Measurements from ENCODE around the gene CACHD1.

Gene CACHD1

DNA sequence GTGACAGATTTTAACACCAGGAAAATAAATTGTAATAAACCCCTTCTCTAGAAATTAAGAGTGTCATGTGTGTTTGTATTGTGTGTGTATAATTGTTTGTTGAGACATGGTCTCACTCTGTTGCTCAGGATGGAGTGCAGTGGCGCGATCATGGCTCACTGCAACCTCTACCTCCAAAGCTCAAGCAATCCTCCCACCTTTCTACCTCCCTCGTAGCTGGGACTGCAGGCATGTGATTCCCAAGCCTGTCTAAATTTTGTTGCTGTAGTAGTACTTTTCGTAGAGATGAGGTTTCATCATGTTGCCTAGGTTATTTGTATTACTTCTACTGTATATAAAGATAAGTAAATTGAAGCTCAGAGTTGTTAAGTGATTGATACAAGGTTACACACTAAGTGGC is 206.5 kb downstream of the CACHD1 start:
- Histone ChIP-seq H3K9me3 (ENCODE audit: control insufficient read depth, insufficient read depth, low read length) (no peaks in the 10 kb centered on the region), H3K27me3 (ENCODE audit: control insufficient read depth, insufficient read depth, low read length) (no peaks in the 10 kb centered on the region), H3K36me3 (ENCODE audit: control insufficient read depth, insufficient read depth, low read length) (peaks cover 27% of the 10 kb centered on the region), H3K4me3 (ENCODE audit: low read length) (no peak overlapping the region), H3K27ac (ENCODE audit: low read length) (no peak overlapping the region), H3K4me1 (ENCODE audit: control insufficient read depth, insufficient read depth, low read length) (no peaks in the 10 kb centered on the region)
- DNase-seq (ENCODE audit: low read depth, low spot score), result no peak
- no CpG with 5 or more reads among the region's 4 CpGs for whole genome bisulfite sequencing (ENCODE audit: insufficient coverage, insufficient read length)

DNA sequence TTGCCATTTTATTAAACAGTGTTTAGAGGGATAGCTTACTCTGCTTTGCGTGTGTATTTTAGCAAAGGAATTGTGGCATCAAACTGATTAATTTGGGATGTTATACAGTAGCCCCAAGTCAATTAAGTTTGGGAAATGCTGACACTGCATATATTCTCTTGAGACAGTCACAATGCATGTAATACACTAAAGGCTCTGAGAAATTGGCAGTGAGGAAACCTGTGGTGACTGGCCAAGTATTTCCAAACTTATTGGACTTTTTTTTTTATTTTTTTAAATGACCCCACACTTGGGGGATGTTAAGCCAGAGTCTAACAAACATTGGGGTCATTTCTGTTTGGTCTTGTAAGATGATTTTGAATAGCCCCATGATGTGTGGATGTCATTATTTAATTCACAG is 207.6 kb downstream of the CACHD1 start:
- DNase-seq (ENCODE audit: low read depth, low spot score), result no peak
- H3K27ac ChIP-seq (ENCODE audit: low read length), result no peak overlapping the region

GRCh38 chr1:64678366-64678765 is 208.4 kb downstream of the CACHD1 start:
- no CpG with 5 or more reads among the region's 3 CpGs for WGBS (ENCODE audit: insufficient coverage, insufficient read length)
- H3K36me3 ChIP-seq (ENCODE audit: control insufficient read depth, insufficient read depth, low read length), result peaks cover 32% of the 10 kb centered on the region

More for the DNA sequence above, 207.6 kb downstream of the CACHD1 start:
- Histone ChIP-seq H3K9me3 (ENCODE audit: control insufficient read depth, insufficient read depth, low read length) (no peaks in the 10 kb centered on the region), H3K27me3 (ENCODE audit: control insufficient read depth, insufficient read depth, low read length) (no peaks in the 10 kb centered on the region), H3K4me3 (ENCODE audit: low read length) (no peak overlapping the region), H3K36me3 (ENCODE audit: control insufficient read depth, insufficient read depth, low read length) (peaks cover 35% of the 10 kb centered on the region), H3K4me1 (ENCODE audit: control insufficient read depth, insufficient read depth, low read length) (no peaks in the 10 kb centered on the region)
- WGBS (ENCODE audit: insufficient coverage, insufficient read length), result no CpG with 5 or more reads among the region's 1 CpG

GRCh38 chr1:64679177-64679576 is 209.2 kb downstream of the CACHD1 start:
- Histone ChIP-seq H3K27ac (ENCODE audit: low read length) (no peak overlapping the region), H3K4me1 (ENCODE audit: control insufficient read depth, insufficient read depth, low read length) (no peaks in the 10 kb centered on the region), H3K27me3 (ENCODE audit: control insufficient read depth, insufficient read depth, low read length) (no peaks in the 10 kb centered on the region), H3K36me3 (ENCODE audit: control insufficient read depth, insufficient read depth, low read length) (peaks cover 32% of the 10 kb centered on the region), H3K4me3 (ENCODE audit: low read length) (no peak overlapping the region), H3K9me3 (ENCODE audit: control insufficient read depth, insufficient read depth, low read length) (no peaks in the 10 kb centered on the region)
- 100% methylated on average over 1 of the region's 6 CpGs for WGBS (ENCODE audit: insufficient coverage, insufficient read length)
- no peak for DNase-seq (ENCODE audit: low read depth, low spot score)

More at GRCh38 chr1:64678366-64678765, 208.4 kb downstream of the CACHD1 start:
- no peak for DNase-seq (ENCODE audit: low read depth, low spot score)
- Histone ChIP-seq H3K4me1 (ENCODE audit: control insufficient read depth, insufficient read depth, low read length) (no peaks in the 10 kb centered on the region), H3K9me3 (ENCODE audit: control insufficient read depth, insufficient read depth, low read length) (no peaks in the 10 kb centered on the region), H3K27ac (ENCODE audit: low read length) (no peak overlapping the region), H3K4me3 (ENCODE audit: low read length) (no peak overlapping the region), H3K27me3 (ENCODE audit: control insufficient read depth, insufficient read depth, low read length) (no peaks in the 10 kb centered on the region)

- Histone ChIP-seq H3K27ac (ENCODE audit: low read length) (no peak overlapping the region), H3K27me3 (ENCODE audit: control insufficient read depth, insufficient read depth, low read length) (no peaks in the 10 kb centered on the region), H3K4me3 (ENCODE audit: low read length) (no peak overlapping the region), H3K9me3 (ENCODE audit: control insufficient read depth, insufficient read depth, low read length) (no peaks in the 10 kb centered on the region), H3K36me3 (ENCODE audit: control insufficient read depth, insufficient read depth, low read length) (peaks cover 31% of the 10 kb centered on the region), H3K4me1 (ENCODE audit: control insufficient read depth, insufficient read depth, low read length) (no peaks in the 10 kb centered on the region)
- no peak for DNase-seq (ENCODE audit: low read depth, low spot score)
- no CpG with 5 or more reads among the region's 2 CpGs for WGBS (ENCODE audit: insufficient coverage, insufficient read length)
These were observed 210.7 kb downstream of the CACHD1 start for GRCh38 chr1:64680599-64680998.

- no CpG with 5 or more reads among the region's 5 CpGs for WGBS (ENCODE audit: insufficient coverage, insufficient read length)
- H3K4me1 ChIP-seq (ENCODE audit: control insufficient read depth, insufficient read depth, low read length), result no peaks in the 10 kb centered on the region
- peaks cover 29% of the 10 kb centered on the region for H3K36me3 ChIP-seq (ENCODE audit: control insufficient read depth, insufficient read depth, low read length)
- H3K27me3 ChIP-seq (ENCODE audit: control insufficient read depth, insufficient read depth, low read length), result no peaks in the 10 kb centered on the region
- no peak overlapping the region for H3K4me3 ChIP-seq (ENCODE audit: low read length)
- no peak overlapping the region for H3K27ac ChIP-seq (ENCODE audit: low read length)
- DNase-seq (ENCODE audit: low read depth, low spot score), result no peak
- no peaks in the 10 kb centered on the region for H3K9me3 ChIP-seq (ENCODE audit: control insufficient read depth, insufficient read depth, low read length)
These were observed 211.1 kb downstream of the CACHD1 start for GRCh38 chr1:64681043-64681442.

DNA sequence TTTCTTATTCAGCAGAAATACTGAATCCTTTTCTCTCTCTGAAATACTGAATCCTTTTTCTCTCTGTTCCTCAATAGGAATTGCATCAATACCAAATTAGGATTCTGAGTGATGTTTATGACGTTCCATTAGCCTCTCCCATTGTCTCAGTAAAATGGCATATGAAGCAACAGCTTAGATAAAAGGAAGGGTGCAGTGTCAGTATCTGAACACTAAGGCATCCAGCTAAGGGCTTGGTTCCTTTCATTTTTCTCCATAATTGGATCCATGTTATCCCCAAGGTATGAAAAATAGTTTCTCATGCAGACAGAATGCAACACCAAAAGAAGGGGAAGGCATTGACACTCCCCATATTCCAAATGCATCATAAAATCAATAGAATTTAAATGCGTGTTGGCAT is 213.5 kb downstream of the CACHD1 start:
- no CpG with 5 or more reads among the region's 2 CpGs for WGBS (ENCODE audit: insufficient coverage, insufficient read length)
- Histone ChIP-seq H3K27ac (ENCODE audit: low read length) (no peak overlapping the region), H3K36me3 (ENCODE audit: control insufficient read depth, insufficient read depth, low read length) (peaks cover 25% of the 10 kb centered on the region)

DNA sequence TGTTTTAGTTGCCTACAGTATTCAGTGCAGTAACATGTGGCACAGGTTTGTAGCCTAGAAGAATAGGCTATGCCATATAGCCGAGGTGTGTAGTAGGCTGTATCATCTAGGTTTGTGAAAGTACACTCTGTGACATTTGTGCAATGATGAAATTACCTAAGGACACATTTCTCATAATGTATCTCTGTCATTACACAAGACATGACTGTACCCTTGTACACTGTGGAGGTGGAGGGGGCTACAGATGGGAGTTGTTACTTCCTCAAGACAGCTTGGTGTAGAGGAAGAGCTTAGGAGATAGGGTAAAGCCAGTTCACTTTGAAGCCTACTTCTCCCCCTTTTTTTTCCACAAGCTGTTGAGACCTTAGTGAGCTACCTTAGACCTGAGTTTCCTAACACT is 215.3 kb downstream of the CACHD1 start:
- Histone ChIP-seq H3K4me3 (ENCODE audit: low read length) (no peak overlapping the region), H3K36me3 (ENCODE audit: control insufficient read depth, insufficient read depth, low read length) (peaks cover 19% of the 10 kb centered on the region; the same call in 1 of the 2 replicates), H3K27me3 (ENCODE audit: control insufficient read depth, insufficient read depth, low read length) (no peaks in the 10 kb centered on the region), H3K4me1 (ENCODE audit: control insufficient read depth, insufficient read depth, low read length) (no peaks in the 10 kb centered on the region), H3K9me3 (ENCODE audit: control insufficient read depth, insufficient read depth, low read length) (no peaks in the 10 kb centered on the region), H3K27ac (ENCODE audit: low read length) (no peak overlapping the region)
- no CpG with 5 or more reads among the region's 1 CpG for WGBS (ENCODE audit: insufficient coverage, insufficient read length)
- DNase-seq (ENCODE audit: low read depth, low spot score), result no peak

More for the DNA sequence above, 213.5 kb downstream of the CACHD1 start:
- no peak for DNase-seq (ENCODE audit: low read depth, low spot score)
- H3K4me1 ChIP-seq (ENCODE audit: control insufficient read depth, insufficient read depth, low read length), result no peaks in the 10 kb centered on the region
- no peak overlapping the region for H3K4me3 ChIP-seq (ENCODE audit: low read length)
- no peaks in the 10 kb centered on the region for H3K9me3 ChIP-seq (ENCODE audit: control insufficient read depth, insufficient read depth, low read length)
- H3K27me3 ChIP-seq (ENCODE audit: control insufficient read depth, insufficient read depth, low read length), result no peaks in the 10 kb centered on the region

GRCh38 chr1:64685765-64686341 is 215.9 kb downstream of the CACHD1 start:
- no CpG with 5 or more reads among the region's 6 CpGs for WGBS (ENCODE audit: insufficient coverage, insufficient read length)
- no peak overlapping the region for H3K4me3 ChIP-seq (ENCODE audit: low read length)
- DNase-seq (ENCODE audit: low read depth, low spot score), result no peak
- H3K9me3 ChIP-seq (ENCODE audit: control insufficient read depth, insufficient read depth, low read length), result no peaks in the 10 kb centered on the region
- no peaks in the 10 kb centered on the region for H3K27me3 ChIP-seq (ENCODE audit: control insufficient read depth, insufficient read depth, low read length)
- H3K4me1 ChIP-seq (ENCODE audit: control insufficient read depth, insufficient read depth, low read length), result no peaks in the 10 kb centered on the region
- H3K27ac ChIP-seq (ENCODE audit: low read length), result no peak overlapping the region
- H3K36me3 ChIP-seq (ENCODE audit: control insufficient read depth, insufficient read depth, low read length), result peaks cover 19% of the 10 kb centered on the region; the same call in 1 of the 2 replicates

GRCh38 chr1:64686828-64687724 is 217.1 kb downstream of the CACHD1 start:
- no CpG with 5 or more reads among the region's 7 CpGs for WGBS (ENCODE audit: insufficient coverage, insufficient read length)
- no peaks in the 10 kb centered on the region for H3K27me3 ChIP-seq (ENCODE audit: control insufficient read depth, insufficient read depth, low read length)
- H3K9me3 ChIP-seq (ENCODE audit: control insufficient read depth, insufficient read depth, low read length), result no peaks in the 10 kb centered on the region
- no peaks in the 10 kb centered on the region for H3K4me1 ChIP-seq (ENCODE audit: control insufficient read depth, insufficient read depth, low read length)
- peak; percentile 13 for DNase-seq (ENCODE audit: low read depth, low spot score)
- no peak overlapping the region for H3K4me3 ChIP-seq (ENCODE audit: low read length)
- H3K36me3 ChIP-seq (ENCODE audit: control insufficient read depth, insufficient read depth, low read length), result peaks cover 18% of the 10 kb centered on the region; the same call in 1 of the 2 replicates
- H3K27ac ChIP-seq (ENCODE audit: low read length), result no peak overlapping the region
